SK-N-SH treated with all-trans-retinoic acid at 6 μM for 48 hours (cell line): ENCODE measurements around the gene KRT10.

ENCODE experiments used
- ATAC-seq: fragments of 200-7000 bp; cut with Tn5 transposase; 3 replicates; pipeline ENCODE4 v1.9.1; 2020; ENCODE audit warnings: mild to moderate bottlenecking, moderate library complexity
- BACH2 ChIP-seq: fragments of 250-450 bp; sonication (Bioruptor Pico); IDR thresholded peaks from 2 replicates; pipeline ENCODE4 v1.9.0; 2021; ENCODE audit warnings: mild to moderate bottlenecking, borderline replicate concordance
- CREB5 ChIP-seq: fragments of 250-450 bp; sonication (Bioruptor Pico); IDR thresholded peaks from 2 replicates; pipeline ENCODE4 v1.5.1; 2020; ENCODE audit warnings: low read depth, mild to moderate bottlenecking, moderate library complexity
- CSDC2 ChIP-seq: fragments of 250-450 bp; sonication (Bioruptor Pico); IDR thresholded peaks from 2 replicates; pipeline ENCODE4 v1.5.0; 2020; ENCODE audit warnings: mild to moderate bottlenecking, moderate library complexity
- CSRNP3 ChIP-seq: fragments of 250-450 bp; sonication (Bioruptor Pico); IDR thresholded peaks from 2 replicates; pipeline ENCODE4 v1.5.1; 2021; ENCODE audit warnings: mild to moderate bottlenecking, moderate library complexity
- GLIS3 ChIP-seq: fragments of 250-450 bp; sonication (Bioruptor Pico); IDR thresholded peaks from 2 replicates; pipeline ENCODE4 v1.5.0; 2020; ENCODE audit warnings: mild to moderate bottlenecking, moderate library complexity
- ISL1 ChIP-seq: fragments of 250-450 bp; sonication (Bioruptor Pico); IDR thresholded peaks from 2 replicates; pipeline ENCODE4 v2.1.2; 2022; ENCODE audit warnings: mild to moderate bottlenecking, moderate library complexity
- PATZ1 ChIP-seq: fragments of 250-450 bp; sonication (Bioruptor Pico); IDR thresholded peaks from 2 replicates; pipeline ENCODE4 v1.8.0; 2020; ENCODE audit warnings: mild to moderate bottlenecking, moderate library complexity, borderline replicate concordance
- POU6F1 ChIP-seq: fragments of 250-450 bp; sonication (Bioruptor Pico); IDR thresholded peaks from 2 replicates; pipeline ENCODE4 v1.8.0; 2021; ENCODE audit warnings: low read depth, mild to moderate bottlenecking, moderate library complexity, borderline replicate concordance
- RARB ChIP-seq: fragments of 250-450 bp; sonication (Bioruptor Pico); IDR thresholded peaks from 2 replicates; pipeline ENCODE4 v1.8.0; 2021; ENCODE audit warnings: mild to moderate bottlenecking, moderate library complexity
- TCF4 ChIP-seq: fragments of 250-450 bp; sonication (Bioruptor Pico); IDR thresholded peaks from 2 replicates; pipeline ENCODE4 v1.8.0; 2021; ENCODE audit warnings: mild to moderate bottlenecking, moderate library complexity, borderline replicate concordance
- TSHZ2 ChIP-seq: fragments of 250-450 bp; sonication (Bioruptor Pico); IDR thresholded peaks from 2 replicates; pipeline ENCODE4 v1.5.0; 2020; ENCODE audit warnings: mild to moderate bottlenecking, moderate library complexity
- ZC3H10 ChIP-seq: fragments of 250-450 bp; sonication (Bioruptor Pico); IDR thresholded peaks from 2 replicates; pipeline ENCODE4 v1.5.1; 2021; ENCODE audit warnings: mild to moderate bottlenecking, moderate library complexity
- ZFP3 ChIP-seq: fragments of 250-450 bp; sonication (Bioruptor Pico); IDR thresholded peaks from 2 replicates; pipeline ENCODE4 v1.5.0; 2020; ENCODE audit warnings: mild to moderate bottlenecking, moderate library complexity
- ZFP30 ChIP-seq: fragments of 450-650 bp; formaldehyde crosslinking; IDR thresholded peaks from 2 replicates; pipeline ENCODE4 v1.5.0; 2022; ENCODE audit warnings: mild to moderate bottlenecking, moderate library complexity
- ZNF565 ChIP-seq: fragments of 450-650 bp; formaldehyde crosslinking; conservative IDR thresholded peaks from 2 replicates; pipeline ENCODE4 v1.5.0; 2020; ENCODE audit warnings: low read depth, mild to moderate bottlenecking, moderate library complexity
- ZNF70 ChIP-seq: fragments of 450-650 bp; formaldehyde crosslinking; IDR thresholded peaks from 2 replicates; pipeline ENCODE4 v1.5.0; 2020; ENCODE audit warnings: mild to moderate bottlenecking, moderate library complexity

The KRT10 gene

GRCh38 chr17:40777459-40777858, 45.0 kb downstream of the KRT10 start:
- TF ChIP-seq BACH2 (CRISPR knock-in tag) (no peak), CREB5 (CRISPR knock-in tag) (no peak), ZNF70 (CRISPR knock-in tag) (no peak), GLIS3 (CRISPR knock-in tag) (no peak), TCF4 (no peak), RARB (CRISPR knock-in tag) (no peak), CSRNP3 (CRISPR knock-in tag) (no peak), TSHZ2 (CRISPR knock-in tag) (no peak), ISL1 (CRISPR knock-in tag) (no peak), CSDC2 (CRISPR knock-in tag) (no peak), ZC3H10 (no peak), PATZ1 (CRISPR knock-in tag) (no peak), ZFP3 (CRISPR knock-in tag) (no peak), POU6F1 (CRISPR knock-in tag) (no peak)
- ATAC-seq: no peak

- ATAC-seq: no peak
- no peak for TF ChIP-seq GLIS3 (CRISPR knock-in tag)
- TF ChIP-seq CSRNP3 (CRISPR knock-in tag): no peak
- no peak for TF ChIP-seq ZNF565 (CRISPR knock-in tag)
- no peak for TF ChIP-seq TCF4
These were observed 46.5 kb downstream of the KRT10 start for GRCh38 chr17:40775945-40776344.

GRCh38 chr17:40772101-40772500, 50.3 kb downstream of the KRT10 start, which contains the start of gene KRT26:
Gene KRT26 (minus strand): TSS chr17:40772201. CDS start chr17:40772113, 88 bp downstream.
- ATAC-seq: no peak
- TF ChIP-seq CSRNP3 (CRISPR knock-in tag): no peak
- TF ChIP-seq ZFP30: no peak
- TF ChIP-seq GLIS3 (CRISPR knock-in tag): no peak
